CD14-positive monocyte (primary cell): ENCODE data around the gene AEBP1. TPM values are rescaled to one million over a fixed set of nuclear protein-coding genes. Genes with fewer than 3 reads are reported as not detected.

Experiments
- DNase-seq, 3 donors: peaks; one replicate each; pipeline ENCODE4 v3.0.0-alpha.2; 2011 to 2022
- H2AFZ ChIP-seq: 2 replicates; pipeline ENCODE4 v1.6.0; 2012; ENCODE audit warnings: mild to moderate bottlenecking, low read depth, low read length, inconsistent platforms; ENCODE audit not compliant: insufficient read depth, poor library complexity, severe bottlenecking
- H3K27ac ChIP-seq, 2 donors: 1 replicate in 1 of 2; 2 replicates in 1 of 2; pipeline ENCODE4 v1.5.1; 2012 to 2013; ENCODE audit warnings: low read length in 2 of 2, control low read depth in 1 of 2, inconsistent platforms in 1 of 2, low read depth in 1 of 2, mild to moderate bottlenecking in 1 of 2
- H3K27me3 ChIP-seq, 2 donors: one replicate each; pipeline versions ENCODE4 v1.6.0 to v1.6.1; 2011 to 2013; ENCODE audit warnings: low read length in 2 of 2; ENCODE audit not compliant: control insufficient read depth in 2 of 2, insufficient read depth in 2 of 2
- H3K36me3 ChIP-seq, 2 donors: replicated peaks in 1 of 2; 1 replicate in 1 of 2; 2 replicates in 1 of 2; pipeline versions ENCODE4 v1.5.1 to v1.6.1; 2012 to 2013; ENCODE audit warnings: low read length in 2 of 2, control low read depth in 1 of 2, inconsistent platforms in 1 of 2, mild to moderate bottlenecking in 1 of 2; ENCODE audit not compliant: insufficient read depth in 2 of 2, control insufficient read depth in 1 of 2
- H3K4me1 ChIP-seq, 2 donors: 1 replicate in 1 of 2; 2 replicates in 1 of 2; pipeline versions ENCODE4 v1.5.1 to v1.6.1; 2012 to 2013; ENCODE audit warnings: low read length in 2 of 2, control low read depth in 1 of 2, inconsistent platforms in 1 of 2, mild to moderate bottlenecking in 1 of 2, moderate library complexity in 1 of 2; ENCODE audit not compliant: insufficient read depth in 2 of 2, control insufficient read depth in 1 of 2
- H3K4me2 ChIP-seq: replicated peaks from 2 replicates; pipeline ENCODE3; 2012; ENCODE audit warnings: low read length, moderate library complexity, mild to moderate bottlenecking; ENCODE audit not compliant: poor library complexity, severe bottlenecking; ENCODE audit errors: extremely low read depth
- H3K4me3 ChIP-seq, 3 experiments: fragments of 200-600 bp in 1 of 3; sonication (generic) in 1 of 3; replicated peaks in 1 of 3; 1 replicate in 2 of 3; 2 replicates in 1 of 3; pipeline ENCODE4 v1.5.1; 2011 to 2013; ENCODE audit warnings: low read length in 3 of 3, mild to moderate bottlenecking in 3 of 3, control low read depth in 2 of 3, low read depth in 2 of 3, inconsistent platforms in 1 of 3, moderate library complexity in 1 of 3
- H3K79me2 ChIP-seq: 2 replicates; pipeline ENCODE4 v1.6.0; 2012; ENCODE audit warnings: mild to moderate bottlenecking, control low read depth, inconsistent platforms, low read length, moderate library complexity; ENCODE audit not compliant: insufficient read depth
- H3K9ac ChIP-seq: 2 replicates; pipeline ENCODE4 v1.6.0; 2017; ENCODE audit warnings: low read length, mild to moderate bottlenecking; ENCODE audit not compliant: insufficient read depth, poor library complexity, severe bottlenecking
- H3K9me3 ChIP-seq, 2 donors: replicated peaks in 1 of 2; 1 replicate in 1 of 2; 2 replicates in 1 of 2; pipeline versions ENCODE4 v1.5.1 to v1.6.1; 2012 to 2013; ENCODE audit warnings: low read length in 2 of 2, control low read depth in 1 of 2; ENCODE audit not compliant: control insufficient read depth in 1 of 2, insufficient read depth in 1 of 2
- H4K20me1 ChIP-seq: 2 replicates; pipeline ENCODE4 v1.6.0; 2012; ENCODE audit warnings: mild to moderate bottlenecking, low read length, control low read depth, moderate library complexity; ENCODE audit not compliant: insufficient read depth
- H3K27ac Mint-ChIP-seq, 7 donors: one replicate each; pipeline ENCODE4 v1.8.0; 2020; ENCODE audit warnings: mild to moderate bottlenecking in 7 of 7, mixed read lengths in 7 of 7, moderate library complexity in 6 of 7, inconsistent platforms in 2 of 7
- H3K27me3 Mint-ChIP-seq, 3 donors: one replicate each; pipeline ENCODE4 v1.8.0; 2021 to 2022; ENCODE audit warnings: low read depth in 3 of 3, mild to moderate bottlenecking in 3 of 3, mixed read lengths in 3 of 3, moderate library complexity in 3 of 3, inconsistent platforms in 1 of 3
- H3K36me3 Mint-ChIP-seq, 2 donors: one replicate each; pipeline ENCODE4 v1.8.0; 2020; ENCODE audit warnings: mixed read lengths in 2 of 2, inconsistent platforms in 1 of 2, mild to moderate bottlenecking in 1 of 2
- H3K4me1 Mint-ChIP-seq: one replicate; pipeline ENCODE4 v1.8.0; 2020; ENCODE audit warnings: mild to moderate bottlenecking, mixed read lengths
- H3K4me3 Mint-ChIP-seq, 2 donors: one replicate each; pipeline ENCODE4 v1.8.0; 2020; ENCODE audit warnings: mild to moderate bottlenecking in 2 of 2, mixed read lengths in 2 of 2, moderate library complexity in 1 of 2
- H3K9me3 Mint-ChIP-seq, 7 donors: one replicate each; pipeline ENCODE4 v1.8.0; 2020 to 2022; ENCODE audit warnings: mixed read lengths in 7 of 7, mild to moderate bottlenecking in 6 of 7, moderate library complexity in 6 of 7, inconsistent platforms in 2 of 7
- CTCF ChIP-seq: fragments of 200-600 bp; IDR thresholded peaks from one replicate; pipeline ENCODE4 v1.8.0; 2022; ENCODE audit warnings: antibody characterized with exemption, mild to moderate bottlenecking
- WGBS: methylation state at CpG from one replicate; pipeline ENCODE4 v1.1.5; 2013; ENCODE audit warnings: missing lambda C conversion rate; ENCODE audit not compliant: insufficient coverage; 5-methylcytosine and 5-hydroxymethylcytosine counted together
- intact Hi-C, 2 donors: fragments of 100-400 bp; cut with micrococcal nuclease; formaldehyde crosslinking; loops; one replicate each; pipeline versions ENCODE4 v1.15.0 to v1.15.1; 2023
- polyA plus RNA-seq, 3 donors: library from polyadenylated mRNA; depleted of rRNA in 1 of 3; unstranded in 2 of 3; stranded (reverse) in 1 of 3; fragments of 300-500 nt in 2 of 3; fragments of >200 nt in 1 of 3; fragmentation: Illumina TruSeq in 2 of 3; gene quantifications; 1 replicate in 2 of 3; 2 replicates in 1 of 3; pipeline ENCODE4 v1.2.3, GENCODE V29; 2012 to 2021

Gene AEBP1
- polyA plus RNA-seq, 3 donors: 0.08 TPM; not detected in 2

- Mint-ChIP-seq H3K4me1 (peaks cover 14% of the 10 kb centered on the region), H3K4me3 (no peak overlapping the region), H3K27me3 (peaks cover 23 to 40% (median 37%) of the 10 kb centered on the region in 3 donors), H3K36me3 (no peaks in the 10 kb centered on the region), H3K9me3 (peaks cover 0 to 9% (median 0%) of the 10 kb centered on the region in 7 donors), H3K27ac (no peak overlapping the region)
- intact Hi-C loops: no loop called here
- no peaks in the 10 kb centered on the region for H3K36me3 ChIP-seq
- H3K79me2 ChIP-seq: no peaks in the 10 kb centered on the region
- H3K4me2 ChIP-seq: no peak overlapping the region
- peaks cover 0 to 3% of the 10 kb centered on the region in 2 donors for H3K9me3 ChIP-seq
- DNase-seq: no peak
- H4K20me1 ChIP-seq: no peaks in the 10 kb centered on the region
- TF ChIP-seq CTCF: no peak
- H3K27me3 ChIP-seq: peaks cover 0 to 37% of the 10 kb centered on the region in 2 donors
- no peak overlapping the region for H2AFZ ChIP-seq
- 100% methylated on average over 1 of the region's 2 CpGs for WGBS
- peaks cover 11 to 14% of the 10 kb centered on the region in 2 donors for H3K4me1 ChIP-seq
- no peak overlapping the region for H3K9ac ChIP-seq
- no peak overlapping the region for H3K27ac ChIP-seq
- H3K4me3 ChIP-seq: no peak overlapping the region
Measured at GRCh38 chr7:44148166-44148565, 44.0 kb downstream of the AEBP1 start.

GRCh38 chr7:44148961-44149536 lies 44.9 kb downstream of the AEBP1 start:
- H3K4me3 ChIP-seq: no peak overlapping the region
- H3K4me1 Mint-ChIP-seq: peaks cover 14% of the 10 kb centered on the region
- intact Hi-C loops: no loop called here
- H3K9me3 Mint-ChIP-seq: peaks cover 0 to 9% (median 0%) of the 10 kb centered on the region in 7 donors
- H3K4me3 Mint-ChIP-seq: no peak overlapping the region
- no peaks in the 10 kb centered on the region for H3K36me3 ChIP-seq
- no peaks in the 10 kb centered on the region for H4K20me1 ChIP-seq
- WGBS: 94% methylated on average over 7 of the region's 9 CpGs
- H3K27ac ChIP-seq: no peak overlapping the region
- H2AFZ ChIP-seq: no peak overlapping the region
- DNase-seq: no peak
- H3K36me3 Mint-ChIP-seq: no peaks in the 10 kb centered on the region
- no peak for TF ChIP-seq CTCF
- no peak overlapping the region for H3K4me2 ChIP-seq
- no peak overlapping the region for H3K9ac ChIP-seq
- peaks cover 19 to 36% (median 35%) of the 10 kb centered on the region in 3 donors for H3K27me3 Mint-ChIP-seq
- H3K9me3 ChIP-seq: peaks cover 0 to 3% of the 10 kb centered on the region in 2 donors
- peaks cover 0 to 33% of the 10 kb centered on the region in 2 donors for H3K27me3 ChIP-seq
- peaks cover 11 to 14% of the 10 kb centered on the region in 2 donors for H3K4me1 ChIP-seq
- no peaks in the 10 kb centered on the region for H3K79me2 ChIP-seq
- H3K27ac Mint-ChIP-seq: no peak overlapping the region
